WTC11 (cell line): ENCODE results near the gene SLC6A16.

Experiments used
- CTCF ChIP-seq: fragments of 200-600 bp; IDR thresholded peaks from 2 replicates; pipeline ENCODE4 v1.8.0; 2022; ENCODE audit warnings: antibody characterized with exemption
- E2F5 ChIP-seq: sonication (generic); formaldehyde crosslinking; IDR thresholded peaks from 2 replicates; pipeline ENCODE4 v1.8.1; 2022; ENCODE audit warnings: mild to moderate bottlenecking, moderate library complexity, missing genetic modification reagents
- ELF4 ChIP-seq: sonication (generic); formaldehyde crosslinking; IDR thresholded peaks from 2 replicates; pipeline ENCODE4 v1.8.1; 2022; ENCODE audit warnings: low read depth, mild to moderate bottlenecking, moderate library complexity, missing genetic modification reagents
- PREB ChIP-seq: sonication (generic); formaldehyde crosslinking; IDR thresholded peaks from 2 replicates; pipeline ENCODE4 v1.8.1; 2022; ENCODE audit warnings: mild to moderate bottlenecking, missing genetic modification reagents, moderate library complexity, borderline replicate concordance
- ZBTB21 ChIP-seq: sonication (generic); formaldehyde crosslinking; IDR thresholded peaks from 2 replicates; pipeline ENCODE4 v1.8.1; 2023; ENCODE audit warnings: mild to moderate bottlenecking, missing genetic modification reagents, borderline replicate concordance
- ZSCAN18 ChIP-seq: fragments of 250-450 bp; sonication (Bioruptor Pico); IDR thresholded peaks from 2 replicates; pipeline ENCODE4 v2.1.2; 2022; ENCODE audit warnings: mild to moderate bottlenecking, moderate library complexity
- TF ChIP-seq, protein P1 (sequence below): sonication (generic); formaldehyde crosslinking; IDR thresholded peaks from 2 replicates; pipeline ENCODE4 v1.8.1; 2023; ENCODE audit warnings: mild to moderate bottlenecking, missing genetic modification reagents
- TF ChIP-seq, protein P2 (sequence below): sonication (generic); formaldehyde crosslinking; IDR thresholded peaks from 2 replicates; pipeline ENCODE4 v1.8.1; 2022; ENCODE audit warnings: low read depth, missing genetic modification reagents, borderline replicate concordance

DNA sequence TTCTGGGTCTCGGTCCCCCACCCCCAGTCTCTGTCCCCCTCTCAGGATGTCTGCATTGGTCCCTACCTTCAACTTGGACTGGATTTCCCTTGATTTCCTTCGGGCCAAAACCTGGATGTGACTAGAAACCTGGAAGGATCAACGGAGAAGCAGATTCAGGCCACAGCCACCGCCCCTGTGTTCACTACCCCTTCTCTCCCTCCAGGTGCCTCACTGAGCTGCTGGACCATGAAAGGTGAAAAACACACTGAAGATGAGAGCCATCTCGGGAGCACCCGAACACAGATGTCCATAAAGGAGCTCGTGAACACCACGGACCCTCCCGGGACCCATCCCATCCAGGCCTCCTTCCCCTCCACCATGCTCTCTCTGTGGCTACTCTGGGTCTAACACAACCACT lies 32.2 kb upstream of the SLC6A16 start:
- TF ChIP-seq CTCF (no peak), ZBTB21 (CRISPR knock-in tag) (no peak), ZSCAN18 (CRISPR knock-in tag) (no peak), PREB (no peak), E2F5 (CRISPR knock-in tag) (no peak), ELF4 (no peak)
- TF ChIP-seq, protein P1, sequence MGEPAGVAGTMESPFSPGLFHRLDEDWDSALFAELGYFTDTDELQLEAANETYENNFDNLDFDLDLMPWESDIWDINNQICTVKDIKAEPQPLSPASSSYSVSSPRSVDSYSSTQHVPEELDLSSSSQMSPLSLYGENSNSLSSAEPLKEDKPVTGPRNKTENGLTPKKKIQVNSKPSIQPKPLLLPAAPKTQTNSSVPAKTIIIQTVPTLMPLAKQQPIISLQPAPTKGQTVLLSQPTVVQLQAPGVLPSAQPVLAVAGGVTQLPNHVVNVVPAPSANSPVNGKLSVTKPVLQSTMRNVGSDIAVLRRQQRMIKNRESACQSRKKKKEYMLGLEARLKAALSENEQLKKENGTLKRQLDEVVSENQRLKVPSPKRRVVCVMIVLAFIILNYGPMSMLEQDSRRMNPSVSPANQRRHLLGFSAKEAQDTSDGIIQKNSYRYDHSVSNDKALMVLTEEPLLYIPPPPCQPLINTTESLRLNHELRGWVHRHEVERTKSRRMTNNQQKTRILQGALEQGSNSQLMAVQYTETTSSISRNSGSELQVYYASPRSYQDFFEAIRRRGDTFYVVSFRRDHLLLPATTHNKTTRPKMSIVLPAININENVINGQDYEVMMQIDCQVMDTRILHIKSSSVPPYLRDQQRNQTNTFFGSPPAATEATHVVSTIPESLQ (CRISPR knock-in tag) = no peak
- TF ChIP-seq, protein P2, sequence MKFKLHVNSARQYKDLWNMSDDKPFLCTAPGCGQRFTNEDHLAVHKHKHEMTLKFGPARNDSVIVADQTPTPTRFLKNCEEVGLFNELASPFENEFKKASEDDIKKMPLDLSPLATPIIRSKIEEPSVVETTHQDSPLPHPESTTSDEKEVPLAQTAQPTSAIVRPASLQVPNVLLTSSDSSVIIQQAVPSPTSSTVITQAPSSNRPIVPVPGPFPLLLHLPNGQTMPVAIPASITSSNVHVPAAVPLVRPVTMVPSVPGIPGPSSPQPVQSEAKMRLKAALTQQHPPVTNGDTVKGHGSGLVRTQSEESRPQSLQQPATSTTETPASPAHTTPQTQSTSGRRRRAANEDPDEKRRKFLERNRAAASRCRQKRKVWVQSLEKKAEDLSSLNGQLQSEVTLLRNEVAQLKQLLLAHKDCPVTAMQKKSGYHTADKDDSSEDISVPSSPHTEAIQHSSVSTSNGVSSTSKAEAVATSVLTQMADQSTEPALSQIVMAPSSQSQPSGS (CRISPR knock-in tag) = no peak
